Activated T-helper 1 cell treated with anti-CD3 and anti-CD28 coated beads, Interleukin-12 subunit alpha, Interleukin-12 subunit beta, Interleukin-2, Interleukin-4 antibody, amounts not matched to agents 30 ng/mL and 10 ng/mL and 1 ng/mL, durations not matched to agents 14 hours and 24 hours and 36 hours (primary cell): ENCODE data around the gene GASK1A. TPM values are rescaled to one million over a fixed set of nuclear protein-coding genes. Genes with fewer than 3 reads are reported as not detected.

Experiments
- DNase-seq: peaks from one replicate; pipeline ENCODE4 v3.0.0; 2021; ENCODE audit warnings: low spot score
- H3K27ac Mint-ChIP-seq: one replicate; pipeline ENCODE4 v1.8.0; 2021; ENCODE audit warnings: mild to moderate bottlenecking, mixed read lengths
- H3K27me3 Mint-ChIP-seq: one replicate; pipeline ENCODE4 v1.8.0; 2022; ENCODE audit warnings: mild to moderate bottlenecking, moderate library complexity, mixed read lengths; ENCODE audit not compliant: insufficient read depth
- H3K36me3 Mint-ChIP-seq: one replicate; pipeline ENCODE4 v1.8.0; 2021; ENCODE audit warnings: low read depth, mixed read lengths
- H3K4me1 Mint-ChIP-seq: one replicate; pipeline ENCODE4 v1.8.0; 2021; ENCODE audit warnings: low read depth, mixed read lengths
- H3K4me3 Mint-ChIP-seq: one replicate; pipeline ENCODE4 v1.8.0; 2021; ENCODE audit warnings: mild to moderate bottlenecking, moderate library complexity, mixed read lengths
- H3K9me3 Mint-ChIP-seq: one replicate; pipeline ENCODE4 v1.8.0; 2021; ENCODE audit warnings: mixed read lengths
- intact Hi-C: fragments of 100-400 bp; cut with micrococcal nuclease; formaldehyde crosslinking; loops from one replicate; pipeline ENCODE4 v1.15.1; 2024
- total RNA-seq: library from RNA; stranded (reverse); gene quantifications from 2 replicates; pipeline ENCODE4 v1.2.3, GENCODE V29; 2022

The GASK1A gene
- total RNA-seq, 1 donor from 2014 or later = not detected

GRCh38 chr3:42991341-42992315 lies 12.5 kb downstream of the GASK1A start:
- no peaks in the 10 kb centered on the region for H3K36me3 Mint-ChIP-seq
- no peaks in the 10 kb centered on the region for H3K9me3 Mint-ChIP-seq
- no peak for DNase-seq
- no peak overlapping the region for H3K4me3 Mint-ChIP-seq
- no peaks in the 10 kb centered on the region for H3K4me1 Mint-ChIP-seq
- intact Hi-C loops = no loop called here
- H3K27me3 Mint-ChIP-seq = peaks cover 3% of the 10 kb centered on the region
- H3K27ac Mint-ChIP-seq = no peak overlapping the region

DNA sequence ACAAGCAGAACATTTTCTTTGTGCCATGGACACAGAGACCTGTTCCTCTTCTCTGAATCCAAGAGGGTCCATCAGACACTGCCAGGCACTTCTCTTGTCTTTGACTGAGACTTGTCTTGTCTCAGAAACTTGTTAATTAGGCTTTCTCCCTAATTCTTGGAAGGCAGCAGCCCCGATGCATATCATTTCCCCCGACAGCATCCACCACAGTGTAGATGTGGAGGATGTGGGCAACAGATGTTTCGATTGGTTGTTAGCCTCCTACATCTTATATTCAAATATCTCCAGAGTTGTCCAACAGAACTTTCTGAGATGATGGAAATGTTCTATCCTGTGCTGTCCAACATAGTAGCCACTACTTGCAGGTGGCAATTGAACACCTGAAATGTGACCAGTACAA lies 15.5 kb downstream of the GASK1A start:
- DNase-seq = no peak
- H3K4me1 Mint-ChIP-seq = no peaks in the 10 kb centered on the region
- no peaks in the 10 kb centered on the region for H3K9me3 Mint-ChIP-seq
- H3K27ac Mint-ChIP-seq = no peak overlapping the region
- intact Hi-C loops = no loop called here
- no peak overlapping the region for H3K4me3 Mint-ChIP-seq
- no peaks in the 10 kb centered on the region for H3K27me3 Mint-ChIP-seq
- no peaks in the 10 kb centered on the region for H3K36me3 Mint-ChIP-seq

DNA sequence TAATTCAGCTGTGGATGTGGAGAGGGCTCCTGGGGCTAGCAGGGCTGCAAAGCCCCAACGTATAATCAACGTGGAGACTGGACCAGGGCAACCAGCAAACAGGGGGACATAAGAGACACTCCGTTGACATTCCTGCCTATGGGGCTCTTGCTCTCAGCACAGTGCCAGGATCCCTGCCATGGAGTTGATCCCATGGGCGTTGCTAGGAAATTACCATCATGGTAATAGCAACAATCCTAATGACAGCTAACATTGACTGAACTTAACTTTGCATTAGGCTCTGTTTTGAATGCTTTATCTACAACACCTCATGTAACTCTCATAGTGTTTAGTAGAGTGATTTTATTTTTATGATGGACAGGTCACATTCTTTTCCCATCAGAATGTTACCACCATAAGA lies 16.9 kb downstream of the GASK1A start:
- H3K9me3 Mint-ChIP-seq = no peaks in the 10 kb centered on the region
- no peak overlapping the region for H3K4me3 Mint-ChIP-seq
- no peaks in the 10 kb centered on the region for H3K4me1 Mint-ChIP-seq
- H3K36me3 Mint-ChIP-seq = no peaks in the 10 kb centered on the region
- no peak overlapping the region for H3K27ac Mint-ChIP-seq
- no peaks in the 10 kb centered on the region for H3K27me3 Mint-ChIP-seq
- intact Hi-C loops = no loop called here
- DNase-seq = no peak

GRCh38 chr3:42996633-42997075 lies 17.5 kb downstream of the GASK1A start:
- no peak overlapping the region for H3K27ac Mint-ChIP-seq
- DNase-seq = no peak
- H3K4me1 Mint-ChIP-seq = no peaks in the 10 kb centered on the region
- H3K4me3 Mint-ChIP-seq = no peak overlapping the region
- H3K36me3 Mint-ChIP-seq = no peaks in the 10 kb centered on the region
- H3K9me3 Mint-ChIP-seq = no peaks in the 10 kb centered on the region
- intact Hi-C loops = no loop called here
- no peaks in the 10 kb centered on the region for H3K27me3 Mint-ChIP-seq

GRCh38 chr3:42999212-42999611 lies 20.1 kb downstream of the GASK1A start:
- intact Hi-C loops = no loop called here
- no peak overlapping the region for H3K4me3 Mint-ChIP-seq
- DNase-seq = no peak
- H3K9me3 Mint-ChIP-seq = no peaks in the 10 kb centered on the region
- no peaks in the 10 kb centered on the region for H3K36me3 Mint-ChIP-seq
- H3K4me1 Mint-ChIP-seq = no peaks in the 10 kb centered on the region
- H3K27me3 Mint-ChIP-seq = no peaks in the 10 kb centered on the region
- H3K27ac Mint-ChIP-seq = no peak overlapping the region

GRCh38 chr3:42999632-43000031 lies 20.5 kb downstream of the GASK1A start:
- intact Hi-C loops = no loop called here
- Mint-ChIP-seq H3K27ac (no peak overlapping the region), H3K27me3 (no peaks in the 10 kb centered on the region), H3K4me1 (no peaks in the 10 kb centered on the region), H3K9me3 (no peaks in the 10 kb centered on the region), H3K36me3 (no peaks in the 10 kb centered on the region), H3K4me3 (no peak overlapping the region)
- no peak for DNase-seq

DNA sequence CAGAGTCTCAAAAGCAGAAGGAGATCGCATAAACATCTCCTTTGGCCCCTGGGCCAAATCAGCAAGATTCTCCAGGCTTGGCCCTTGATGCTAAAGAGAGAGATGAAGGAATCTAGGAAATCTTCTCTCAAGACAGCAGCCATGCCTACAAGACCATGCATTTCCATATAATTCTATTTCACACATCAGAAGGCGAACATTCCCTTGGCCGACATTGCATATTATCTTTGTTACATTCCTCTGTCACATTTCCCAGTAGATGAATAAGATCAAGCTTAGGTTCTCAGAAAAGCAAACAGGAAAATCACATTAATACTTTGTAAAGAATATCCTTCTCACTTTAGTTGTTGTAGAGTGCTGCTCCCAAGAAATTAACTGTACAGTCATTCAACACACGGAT lies 21.3 kb downstream of the GASK1A start:
- H3K27ac Mint-ChIP-seq = no peak overlapping the region
- H3K27me3 Mint-ChIP-seq = no peaks in the 10 kb centered on the region
- no peak for DNase-seq
- H3K9me3 Mint-ChIP-seq = no peaks in the 10 kb centered on the region
- H3K36me3 Mint-ChIP-seq = no peaks in the 10 kb centered on the region
- H3K4me1 Mint-ChIP-seq = no peaks in the 10 kb centered on the region
- intact Hi-C loops = no loop called here
- no peak overlapping the region for H3K4me3 Mint-ChIP-seq

DNA sequence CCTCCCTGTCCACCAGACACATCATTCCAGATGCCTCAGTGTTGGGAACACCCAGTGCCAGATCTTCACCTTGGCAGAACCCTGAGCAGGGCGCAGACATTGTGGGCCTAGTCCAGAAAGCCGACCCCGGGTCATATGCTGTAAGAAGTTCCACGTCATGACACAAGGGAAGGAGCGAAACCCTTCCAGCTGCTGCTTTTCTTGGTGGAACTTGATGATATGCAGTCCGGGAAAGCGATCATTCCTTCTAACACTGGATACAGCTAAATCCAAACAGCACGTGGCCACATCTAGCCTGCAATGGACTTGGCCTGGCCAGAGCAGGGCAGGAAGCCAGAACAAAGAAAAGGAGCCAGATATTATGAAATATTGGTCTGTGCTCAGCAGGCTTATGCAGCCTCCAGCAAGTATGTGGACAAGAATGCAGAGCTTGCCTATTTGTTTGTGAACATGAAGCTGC lies 22.0 kb downstream of the GASK1A start:
- Mint-ChIP-seq H3K4me1 (no peaks in the 10 kb centered on the region), H3K9me3 (no peaks in the 10 kb centered on the region), H3K4me3 (no peak overlapping the region), H3K36me3 (no peaks in the 10 kb centered on the region), H3K27ac (no peak overlapping the region), H3K27me3 (no peaks in the 10 kb centered on the region)
- no peak for DNase-seq
- intact Hi-C loops = no loop called here

- H3K9me3 Mint-ChIP-seq = no peaks in the 10 kb centered on the region
- H3K36me3 Mint-ChIP-seq = no peaks in the 10 kb centered on the region
These were observed 22.5 kb downstream of the GASK1A start for GRCh38 chr3:43001556-43002121.

GRCh38 chr3:43004282-43004681 lies 25.2 kb downstream of the GASK1A start:
- Mint-ChIP-seq H3K27ac (no peak overlapping the region), H3K4me3 (no peak overlapping the region), H3K9me3 (no peaks in the 10 kb centered on the region), H3K4me1 (no peaks in the 10 kb centered on the region), H3K27me3 (no peaks in the 10 kb centered on the region), H3K36me3 (no peaks in the 10 kb centered on the region)
- intact Hi-C loops = no loop called here
- no peak for DNase-seq

More at GRCh38 chr3:43001556-43002121, 22.5 kb downstream of the GASK1A start:
- H3K27me3 Mint-ChIP-seq = no peaks in the 10 kb centered on the region
- no peaks in the 10 kb centered on the region for H3K4me1 Mint-ChIP-seq
- H3K27ac Mint-ChIP-seq = no peak overlapping the region
- no peak overlapping the region for H3K4me3 Mint-ChIP-seq
- intact Hi-C loops = no loop called here
- no peak for DNase-seq

GRCh38 chr3:43005253-43005652 lies 26.1 kb downstream of the GASK1A start:
- intact Hi-C loops = no loop called here
- Mint-ChIP-seq H3K9me3 (no peaks in the 10 kb centered on the region), H3K4me3 (no peak overlapping the region), H3K36me3 (no peaks in the 10 kb centered on the region), H3K27ac (no peak overlapping the region), H3K4me1 (no peaks in the 10 kb centered on the region), H3K27me3 (no peaks in the 10 kb centered on the region)
- no peak for DNase-seq

DNA sequence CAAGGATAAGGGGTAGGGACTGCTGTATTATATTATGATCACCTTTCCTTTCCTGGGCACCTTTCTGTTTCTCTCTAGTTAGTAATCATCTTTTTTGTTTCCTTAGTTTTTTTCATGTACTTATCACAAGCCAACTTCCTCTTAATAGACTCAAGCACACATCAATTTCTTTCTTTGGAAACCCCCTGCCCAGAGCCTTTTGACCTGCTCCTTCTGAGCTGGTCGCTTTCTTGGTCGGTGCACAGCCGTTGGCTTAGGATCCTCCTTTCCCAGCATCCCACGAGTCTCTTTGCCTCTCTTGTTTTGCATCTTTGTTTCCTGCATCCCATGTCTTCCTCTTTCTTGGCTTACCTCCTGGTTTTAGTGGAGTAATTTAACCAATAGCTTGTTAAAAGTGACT lies 26.9 kb downstream of the GASK1A start:
- Mint-ChIP-seq H3K4me3 (no peak overlapping the region), H3K36me3 (no peaks in the 10 kb centered on the region), H3K4me1 (no peaks in the 10 kb centered on the region), H3K27ac (no peak overlapping the region), H3K9me3 (no peaks in the 10 kb centered on the region), H3K27me3 (no peaks in the 10 kb centered on the region)
- intact Hi-C loops = no loop called here
- no peak for DNase-seq

GRCh38 chr3:43006825-43007224 lies 27.7 kb downstream of the GASK1A start:
- no peak overlapping the region for H3K4me3 Mint-ChIP-seq
- no peaks in the 10 kb centered on the region for H3K27me3 Mint-ChIP-seq
- H3K27ac Mint-ChIP-seq = no peak overlapping the region
- no peaks in the 10 kb centered on the region for H3K36me3 Mint-ChIP-seq
- intact Hi-C loops = no loop called here
- no peak for DNase-seq
- H3K9me3 Mint-ChIP-seq = no peaks in the 10 kb centered on the region
- H3K4me1 Mint-ChIP-seq = no peaks in the 10 kb centered on the region
